GM18951 (cell line): ENCODE results near the gene TFCP2L1.
"Not testable (repeated sequence)": the region's sequence is repeated elsewhere in the genome, so short reads cannot be mapped to it uniquely, and the experiment has no call there.

Experiments used
- POLR2A ChIP-seq: IDR thresholded peaks from 4 replicates; pipeline ENCODE4 v1.6.1; 2011; ENCODE audit warnings: mild to moderate bottlenecking; ENCODE audit not compliant: insufficient read length, insufficient read depth; ENCODE audit errors: extremely low read depth
- in situ Hi-C: fragments of 300-500 bp; cut with MboI; formaldehyde crosslinking; loops from one replicate; pipeline ENCODE4 v1.12.0; 2022; ENCODE audit warnings: low sequenced_read_pairs, mixed read lengths, inconsistent platforms; ENCODE audit not compliant: unreplicated experiment

The TFCP2L1 gene

GRCh38 chr2:121307048-121307447 is 22.0 kb upstream of the TFCP2L1 start:
- in situ Hi-C loops = no loop called here
- TF ChIP-seq POLR2A = no peak

GRCh38 chr2:121304941-121305340 is 19.9 kb upstream of the TFCP2L1 start:
- in situ Hi-C loops = no loop called here
- TF ChIP-seq POLR2A = no peak

- TF ChIP-seq POLR2A = no peak
Observed at GRCh38 chr2:121303531-121304263, 18.7 kb upstream of the TFCP2L1 start.

GRCh38 chr2:121301190-121301589 is 16.2 kb upstream of the TFCP2L1 start:
- in situ Hi-C loops = not testable (repeated sequence)

More at GRCh38 chr2:121303531-121304263, 18.7 kb upstream of the TFCP2L1 start:
- in situ Hi-C loops = no loop called here

GRCh38 chr2:121298476-121298875 is 13.5 kb upstream of the TFCP2L1 start:
- TF ChIP-seq POLR2A = no peak
- in situ Hi-C loops = no loop called here

GRCh38 chr2:121297866-121298265 is 12.9 kb upstream of the TFCP2L1 start:
- in situ Hi-C loops = not testable (repeated sequence)

- in situ Hi-C loops = no loop called here
- no peak for TF ChIP-seq POLR2A
Observed at GRCh38 chr2:121297217-121297830, 12.3 kb upstream of the TFCP2L1 start.

- in situ Hi-C loops = no loop called here
- no peak for TF ChIP-seq POLR2A
Observed at GRCh38 chr2:121295911-121296650, 11.1 kb upstream of the TFCP2L1 start.

GRCh38 chr2:121294881-121295840 is 10.2 kb upstream of the TFCP2L1 start:
- TF ChIP-seq POLR2A = no peak
- in situ Hi-C loops = no loop called here

- no peak for TF ChIP-seq POLR2A
- in situ Hi-C loops = no loop called here
Observed at GRCh38 chr2:121293450-121294325, 8.7 kb upstream of the TFCP2L1 start.

GRCh38 chr2:121291251-121291580 is 6.2 kb upstream of the TFCP2L1 start:
- in situ Hi-C loops = no loop called here
- no peak for TF ChIP-seq POLR2A

GRCh38 chr2:121289271-121289670 is 4.3 kb upstream of the TFCP2L1 start:
- TF ChIP-seq POLR2A = no peak
- in situ Hi-C loops = no loop called here
